Osteoblast (primary cell): Measurements from ENCODE around the gene PALB2. TPM values are rescaled to one million over a fixed set of nuclear protein-coding genes. Genes with fewer than 3 reads are reported as not detected.
"Not testable (repeated sequence)": the region's sequence is repeated elsewhere in the genome, so short reads cannot be mapped to it uniquely, and the experiment has no call there.

Source experiments
- DNase-seq: peaks from one replicate; pipeline ENCODE4 v3.0.0; 2011; ENCODE audit warnings: low spot score, mixed read lengths; ENCODE audit not compliant: insufficient read length; ENCODE audit errors: missing footprints
- H2AFZ ChIP-seq: 2 replicates; pipeline ENCODE4 v1.6.0; 2011; ENCODE audit warnings: mild to moderate bottlenecking, low read length
- H3K27ac ChIP-seq: 2 replicates; pipeline ENCODE4 v1.5.1; 2011; ENCODE audit warnings: mild to moderate bottlenecking, low read depth, low read length, moderate library complexity
- H3K27me3 ChIP-seq: 2 replicates; pipeline ENCODE4 v1.6.0; 2012; ENCODE audit warnings: mild to moderate bottlenecking, control low read depth, inconsistent platforms, low read length, moderate library complexity; ENCODE audit not compliant: insufficient read depth
- H3K36me3 ChIP-seq: 2 replicates; pipeline ENCODE4 v1.5.1; 2011; ENCODE audit warnings: mild to moderate bottlenecking, low read length, control low read depth, moderate library complexity; ENCODE audit not compliant: insufficient read depth
- H3K4me1 ChIP-seq: 2 replicates; pipeline ENCODE4 v1.5.1; 2011; ENCODE audit warnings: mild to moderate bottlenecking, low read length, control low read depth, moderate library complexity; ENCODE audit not compliant: insufficient read depth
- H3K4me2 ChIP-seq: 2 replicates; pipeline ENCODE4 v1.6.0; 2011; ENCODE audit warnings: mild to moderate bottlenecking, low read length; ENCODE audit not compliant: insufficient read depth
- H3K4me3 ChIP-seq: fragments of 200-600 bp; sonication (generic); 3 replicates; pipeline ENCODE4 v1.5.1; 2012; ENCODE audit warnings: mild to moderate bottlenecking, low read length, inconsistent platforms; ENCODE audit not compliant: insufficient read depth
- H3K79me2 ChIP-seq: 2 replicates; pipeline ENCODE4 v1.6.0; 2012; ENCODE audit warnings: mild to moderate bottlenecking, low read length, control low read depth, inconsistent platforms; ENCODE audit not compliant: insufficient read depth
- H3K9me3 ChIP-seq: 2 replicates; pipeline ENCODE4 v1.5.1; 2011; ENCODE audit warnings: low read depth, low read length, control low read depth
- H4K20me1 ChIP-seq: 2 replicates; pipeline ENCODE4 v1.6.0; 2012; ENCODE audit warnings: mild to moderate bottlenecking, low read length, control low read depth; ENCODE audit not compliant: insufficient read depth
- CTCF ChIP-seq: IDR thresholded peaks from 2 replicates; pipeline ENCODE4 v1.5.1; 2011; ENCODE audit warnings: mild to moderate bottlenecking, low read depth, low read length, moderate library complexity; ENCODE audit errors: extremely low read depth
- total RNA-seq: library from RNA; depleted of rRNA; stranded (reverse); fragments of >200 nt; gene quantifications from 2 replicates; pipeline ENCODE4 v1.2.3, GENCODE V29; 2012

Gene PALB2
- total RNA-seq, 1 donor: 14.8 TPM

GRCh38 chr16:23587726-23588125 is 53.4 kb downstream of the PALB2 start:
- peak overlapping the region; percentile 10 for H3K4me3 ChIP-seq
- H3K79me2 ChIP-seq: peaks cover 70% of the 10 kb centered on the region
- H3K27me3 ChIP-seq: no peaks in the 10 kb centered on the region
- H3K27ac ChIP-seq: peak overlapping the region; percentile 56
- no peaks in the 10 kb centered on the region for H3K9me3 ChIP-seq
- peak overlapping the region; percentile 41 for H3K4me2 ChIP-seq
- peaks cover 9% of the 10 kb centered on the region for H3K4me1 ChIP-seq
- H2AFZ ChIP-seq: no peak overlapping the region
- H3K36me3 ChIP-seq: peaks cover 56% of the 10 kb centered on the region
- peak; percentile 92 for DNase-seq
- H4K20me1 ChIP-seq: peaks cover 30% of the 10 kb centered on the region
- TF ChIP-seq CTCF: no peak

GRCh38 chr16:23584186-23585076 is 56.7 kb downstream of the PALB2 start:
- Histone ChIP-seq H2AFZ (no peak overlapping the region), H3K27me3 (no peaks in the 10 kb centered on the region), H4K20me1 (peaks cover 10% of the 10 kb centered on the region), H3K36me3 (peaks cover 44% of the 10 kb centered on the region), H3K9me3 (no peaks in the 10 kb centered on the region), H3K4me3 (no peak overlapping the region), H3K4me2 (no peak overlapping the region), H3K79me2 (peaks cover 37% of the 10 kb centered on the region), H3K4me1 (peaks cover 9% of the 10 kb centered on the region), H3K27ac (no peak overlapping the region)
- no peak for DNase-seq
- TF ChIP-seq CTCF: no peak

- not testable (repeated sequence) for H3K27ac ChIP-seq, H3K27me3 ChIP-seq, H3K4me2 ChIP-seq, H3K9me3 ChIP-seq, H3K4me3 ChIP-seq, DNase-seq, H4K20me1 ChIP-seq, H3K4me1 ChIP-seq, H2AFZ ChIP-seq
- Histone ChIP-seq H3K79me2 (peaks cover 26% of the 10 kb centered on the region), H3K36me3 (peaks cover 52% of the 10 kb centered on the region)
Observed at GRCh38 chr16:23583271-23583670, 57.8 kb downstream of the PALB2 start.

GRCh38 chr16:23581764-23582163 is 59.3 kb downstream of the PALB2 start:
- Histone ChIP-seq H3K36me3 (peaks cover 47% of the 10 kb centered on the region), H3K9me3 (no peaks in the 10 kb centered on the region), H2AFZ (no peak overlapping the region), H3K4me3 (no peak overlapping the region), H3K79me2 (peaks cover 13% of the 10 kb centered on the region), H3K27me3 (no peaks in the 10 kb centered on the region), H3K4me1 (no peaks in the 10 kb centered on the region), H3K27ac (no peak overlapping the region), H3K4me2 (no peak overlapping the region), H4K20me1 (no peaks in the 10 kb centered on the region)
- no peak for DNase-seq
- no peak for TF ChIP-seq CTCF
